Measurements from ENCODE around the gene DTD2.

DTD2 gene

GRCh38 chr14:31456841-31457664 lies at the start of gene DTD2:
Gene DTD2, minus strand, starts transcription at chr14:31457506. Its CDS starts 113 bp downstream, at chr14:31457393.
- no peak for TF ChIP-seq CTCF (IDR thresholded peaks at IDR 0.05; ENCODE audit: insufficient read depth, low read depth, low read length, missing control alignments)
- peak within 1 kb of the TSS; percentile 86 for H3K4me3 ChIP-seq (ENCODE audit: low read depth, low read length)
- peak; percentile 96 for DNase-seq (ENCODE audit: low read depth)

- TF ChIP-seq CTCF (IDR thresholded peaks at IDR 0.05; ENCODE audit: insufficient read depth, low read depth, low read length, missing control alignments) = no peak
- no peak overlapping the region for H3K4me3 ChIP-seq (ENCODE audit: low read depth, low read length)
- DNase-seq (ENCODE audit: low read depth) = no peak
Observed at GRCh38 chr14:31505411-31505810, 48.1 kb upstream of the DTD2 start.

GRCh38 chr14:31501870-31502269 lies 44.6 kb upstream of the DTD2 start:
- no peak overlapping the region for H3K4me3 ChIP-seq (ENCODE audit: low read depth, low read length)
- DNase-seq (ENCODE audit: low read depth) = no peak
- TF ChIP-seq CTCF (IDR thresholded peaks at IDR 0.05; ENCODE audit: insufficient read depth, low read depth, low read length, missing control alignments) = no peak

- H3K4me3 ChIP-seq (ENCODE audit: low read depth, low read length) = no peak overlapping the region
- no peak for TF ChIP-seq CTCF (IDR thresholded peaks at IDR 0.05; ENCODE audit: insufficient read depth, low read depth, low read length, missing control alignments)
- peak; percentile 13 for DNase-seq (ENCODE audit: low read depth)
Observed at GRCh38 chr14:31492759-31493498, 35.6 kb upstream of the DTD2 start.

GRCh38 chr14:31489691-31490090 lies 32.4 kb upstream of the DTD2 start:
- DNase-seq (ENCODE audit: low read depth) = peak; percentile 16
- TF ChIP-seq CTCF (IDR thresholded peaks at IDR 0.05; ENCODE audit: insufficient read depth, low read depth, low read length, missing control alignments) = no peak
- no peak overlapping the region for H3K4me3 ChIP-seq (ENCODE audit: low read depth, low read length)

- TF ChIP-seq CTCF (IDR thresholded peaks at IDR 0.05; ENCODE audit: insufficient read depth, low read depth, low read length, missing control alignments) = no peak
Observed at GRCh38 chr14:31487886-31488285, 30.6 kb upstream of the DTD2 start, which contains the start of gene GPR33. Gene GPR33, minus strand, starts transcription at chr14:31488039. Its CDS starts 4,074 bp downstream, at chr14:31483965.

More at GRCh38 chr14:31487886-31488285, 30.6 kb upstream of the DTD2 start, which contains the start of gene GPR33:
- H3K4me3 ChIP-seq (ENCODE audit: low read depth, low read length) = no peak within 1 kb of the TSS
- no peak for DNase-seq (ENCODE audit: low read depth)

All from GM12865 (cell line).